H4 (cell line): ENCODE results near the gene GFRA1. TPM values are rescaled to one million over a fixed set of nuclear protein-coding genes. Genes with fewer than 3 reads are reported as not detected.

ENCODE experiments used
- DNase-seq: peaks from one replicate; pipeline ENCODE4 v3.0.0-alpha.2; 2015; ENCODE audit warnings: low spot score
- total RNA-seq: library from RNA; depleted of rRNA; stranded (reverse); fragments of >200 nt; shearing (Covaris generic); gene quantifications from 2 replicates; pipeline ENCODE4 v1.2.3, GENCODE V29; 2014

Gene GFRA1
- total RNA-seq, 1 experiment from 2014 or later, result 2.6 TPM

DNA sequence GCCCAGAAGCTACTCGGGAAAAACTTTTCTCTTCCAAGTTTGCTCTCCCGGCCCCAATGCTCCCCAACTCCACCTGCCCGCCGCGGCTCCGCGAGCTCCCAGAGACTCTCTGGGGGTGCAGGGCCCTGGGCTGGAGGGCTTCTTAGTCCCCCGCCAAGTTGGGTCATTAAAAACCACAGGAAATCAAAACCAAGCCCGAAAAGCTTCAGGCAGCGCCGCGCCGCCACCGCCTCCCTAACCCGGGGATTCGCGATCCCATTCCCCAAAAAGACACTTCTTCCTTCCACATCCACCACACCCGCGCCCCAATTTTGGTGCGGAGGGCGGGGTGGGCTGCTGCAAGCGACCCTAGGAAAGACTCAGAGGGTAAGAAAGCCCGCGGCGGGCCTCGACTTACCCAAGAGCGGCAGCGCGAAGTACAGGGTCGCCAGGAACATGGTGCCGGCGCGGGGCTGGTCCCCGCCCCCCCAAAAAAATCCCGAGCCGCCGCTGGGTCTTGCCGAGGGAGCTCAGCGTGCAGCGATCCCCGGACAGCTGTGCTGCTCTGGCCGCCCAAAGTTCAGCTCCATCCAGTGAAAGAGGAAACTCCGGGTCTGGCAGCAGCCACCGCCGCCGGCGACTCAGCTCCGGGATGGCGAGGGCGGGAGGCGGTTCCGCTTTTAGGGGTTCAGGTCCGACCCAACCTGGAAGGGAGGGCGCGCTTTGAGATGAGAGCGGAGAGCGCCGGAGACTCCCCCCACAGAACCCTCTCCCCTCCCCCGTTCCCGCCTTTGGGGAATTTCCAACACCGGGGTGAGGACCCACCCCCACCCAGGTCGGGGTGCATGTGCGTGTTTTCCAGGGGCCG is 1.2 kb downstream of the GFRA1 start:
- no peak for DNase-seq

DNA sequence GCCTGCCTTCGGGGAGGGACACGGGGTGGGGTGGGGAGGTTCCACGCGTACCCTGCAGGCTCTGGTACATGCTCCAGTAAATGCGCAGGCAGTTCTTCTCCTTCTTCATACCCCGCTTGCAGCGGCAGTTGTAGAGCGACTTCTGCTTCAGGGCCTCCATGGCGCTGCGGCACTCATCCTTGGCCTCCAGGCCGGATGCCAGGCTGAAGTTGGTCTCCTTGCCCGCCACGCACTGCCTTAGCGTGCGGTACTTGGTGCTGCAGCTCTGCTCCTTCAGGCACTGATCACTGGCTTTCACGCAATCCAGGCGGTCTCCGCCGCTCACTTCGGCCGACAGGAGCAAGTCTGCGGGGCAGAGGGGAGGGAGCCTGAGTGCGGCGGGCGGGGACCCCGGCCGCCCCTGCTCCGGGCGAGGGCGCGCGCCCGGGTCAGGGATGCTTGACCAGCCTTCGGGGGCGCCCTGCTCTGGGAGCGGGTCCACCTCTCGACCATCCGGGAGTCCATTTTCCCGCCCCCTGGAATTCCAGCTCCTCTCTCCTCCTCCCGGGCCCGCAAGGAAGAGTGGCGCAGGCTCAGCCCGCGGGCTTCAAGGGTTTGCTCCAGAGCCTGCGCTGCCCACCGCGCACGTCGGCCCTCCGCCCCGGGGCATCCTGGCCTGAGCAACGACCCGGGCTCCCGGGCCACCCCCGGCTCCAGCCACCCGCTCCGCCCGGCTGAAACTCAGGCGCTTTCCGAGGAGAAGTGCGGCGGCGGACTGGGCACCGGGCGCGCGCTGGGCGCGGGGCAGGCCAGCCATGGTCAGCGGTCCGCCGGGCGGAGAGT is 2.0 kb downstream of the GFRA1 start:
- DNase-seq, result no peak

DNA sequence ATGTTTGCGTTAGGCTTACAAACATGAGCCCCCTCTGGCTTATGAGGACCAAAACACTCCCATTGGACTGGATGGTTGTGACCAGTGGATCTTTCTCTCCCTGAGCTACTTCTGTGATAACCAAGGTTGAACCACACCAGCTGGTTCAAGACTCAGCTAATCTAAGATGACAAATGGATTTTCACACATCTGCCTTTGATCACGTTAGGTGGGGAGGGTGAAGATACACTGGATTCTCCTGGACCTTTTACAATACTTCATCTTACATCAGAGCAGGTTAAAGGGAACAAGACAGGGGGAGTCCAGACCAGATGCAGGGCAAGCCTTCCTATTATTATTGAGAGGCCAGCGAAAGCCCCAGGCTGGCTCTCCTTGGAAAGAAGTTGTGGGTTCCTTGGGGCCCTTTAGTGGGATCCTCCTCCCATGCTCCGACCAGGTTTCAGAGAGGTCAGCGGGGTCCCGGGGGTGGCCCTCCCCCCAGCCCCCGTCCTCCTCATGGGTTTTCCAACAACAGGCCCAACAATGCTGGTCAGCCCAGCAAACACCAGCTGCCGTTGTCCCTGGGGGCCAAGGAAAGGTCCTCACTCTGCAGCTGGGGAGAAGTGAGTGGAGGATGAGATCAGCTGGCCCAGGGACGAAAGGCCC is 2.8 kb downstream of the GFRA1 start:
- DNase-seq, result no peak

DNA sequence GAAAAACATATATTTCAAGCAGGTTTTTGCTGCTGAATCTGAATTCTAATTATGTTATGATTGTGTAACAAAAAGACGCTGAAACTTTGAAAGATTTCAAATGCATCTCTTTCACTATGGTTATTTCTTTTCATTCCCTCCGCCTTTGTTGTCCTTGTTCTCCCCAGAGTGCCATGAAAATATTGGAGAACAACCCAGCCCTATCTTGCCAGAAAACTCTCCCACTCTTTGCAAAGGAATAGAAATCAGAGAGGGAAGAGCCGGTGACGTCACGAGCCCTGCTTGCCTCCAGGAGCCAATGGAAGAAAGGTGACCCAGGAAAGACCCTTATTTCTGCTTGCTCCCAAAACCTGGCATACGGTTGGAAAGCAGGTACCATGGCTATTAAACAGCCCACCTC is 3.4 kb downstream of the GFRA1 start:
- DNase-seq, result no peak

DNA sequence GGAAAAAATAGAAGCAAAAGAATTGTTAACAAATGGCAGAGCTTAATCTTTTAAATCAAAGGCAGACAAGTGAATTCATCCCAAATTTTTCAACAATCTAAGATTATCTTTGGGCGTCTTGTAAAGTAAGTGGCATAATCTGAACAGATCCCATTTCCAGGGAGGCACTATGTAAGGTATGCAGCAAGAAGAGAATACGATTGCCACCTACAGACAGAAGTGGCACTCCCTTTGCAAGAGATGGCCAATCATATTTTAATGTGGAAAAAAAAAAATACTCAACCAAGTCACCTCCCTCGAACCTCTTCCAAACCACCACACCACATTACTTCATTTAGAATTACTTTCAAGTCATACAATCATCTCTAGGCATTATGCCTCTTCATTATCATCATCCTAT is 4.0 kb downstream of the GFRA1 start:
- DNase-seq, result peak; percentile 36

DNA sequence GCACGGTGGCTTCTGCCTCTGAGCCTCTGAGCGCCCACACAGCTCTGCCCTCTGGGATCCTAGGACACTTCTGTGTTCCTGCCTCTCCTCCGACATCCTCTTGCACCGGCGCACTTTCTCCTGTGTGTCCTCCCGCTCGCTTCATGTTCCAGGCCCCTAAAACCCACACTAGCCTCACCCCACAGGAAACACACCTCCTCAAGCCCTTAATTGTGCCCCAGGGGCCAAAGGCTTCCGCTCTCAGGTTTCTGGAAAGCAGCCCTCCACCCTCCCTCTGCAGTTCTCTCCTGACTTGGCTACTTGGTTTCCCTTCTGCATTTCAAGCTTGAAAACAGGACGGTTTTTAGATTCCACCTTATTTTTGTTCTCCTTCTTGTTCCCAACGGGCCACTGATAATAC is 7.3 kb downstream of the GFRA1 start:
- DNase-seq, result no peak

DNA sequence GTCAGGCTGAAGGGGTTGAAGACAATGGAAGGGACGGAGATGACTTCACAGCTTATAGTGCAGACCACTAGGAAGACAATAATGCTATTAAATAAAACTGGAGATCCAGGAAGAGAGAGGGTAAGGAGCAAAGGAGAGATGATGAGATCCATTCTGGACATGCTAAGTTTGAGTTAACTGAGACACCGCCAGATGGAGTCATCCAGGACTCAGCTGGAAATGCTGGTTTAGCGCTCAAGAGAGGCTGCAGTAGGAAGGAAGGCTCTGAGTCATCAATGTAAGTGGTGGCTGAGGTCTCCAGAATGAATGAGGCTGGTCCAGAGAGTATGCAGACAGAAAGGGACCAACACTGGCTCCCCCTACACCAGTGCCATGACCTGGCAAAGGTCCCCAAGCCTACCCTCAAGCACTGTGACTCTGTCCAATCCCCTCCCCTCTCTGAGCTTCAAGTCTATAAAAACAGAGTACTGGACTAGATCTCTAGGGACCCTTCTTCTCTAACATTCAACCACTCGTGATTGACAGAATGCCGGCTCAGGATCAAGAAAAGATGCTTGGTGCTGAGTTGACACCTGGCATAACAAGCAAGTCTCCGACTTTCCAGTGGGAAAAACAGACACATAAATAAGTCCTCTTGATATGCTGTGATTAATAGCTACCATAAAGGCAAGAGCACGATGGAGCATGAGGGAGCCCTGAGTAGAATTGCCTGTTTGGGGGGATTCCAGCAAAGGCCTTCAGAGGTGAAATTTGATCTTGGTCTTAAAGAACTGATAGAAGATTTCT is 8.9 kb downstream of the GFRA1 start:
- no peak for DNase-seq

DNA sequence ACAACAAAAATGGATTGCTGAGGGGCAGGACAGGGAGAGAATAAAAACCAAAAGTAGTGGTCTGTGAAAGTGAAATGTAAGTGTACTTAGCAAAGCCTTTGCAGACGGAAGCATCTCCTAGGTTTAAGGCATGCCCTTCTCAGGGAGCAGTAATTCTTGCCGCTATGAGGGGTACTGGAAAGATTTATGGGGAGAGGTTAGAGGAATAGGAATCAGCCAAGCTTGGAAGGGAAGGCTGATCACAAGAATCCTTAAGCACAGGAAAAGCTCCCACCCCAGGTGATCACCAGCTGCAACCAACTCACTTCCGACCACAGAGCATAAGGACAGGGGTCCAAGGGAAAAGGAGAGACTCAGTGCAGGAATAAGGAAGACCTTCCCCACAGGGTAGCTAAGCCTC is 10.3 kb downstream of the GFRA1 start:
- no peak for DNase-seq

DNA sequence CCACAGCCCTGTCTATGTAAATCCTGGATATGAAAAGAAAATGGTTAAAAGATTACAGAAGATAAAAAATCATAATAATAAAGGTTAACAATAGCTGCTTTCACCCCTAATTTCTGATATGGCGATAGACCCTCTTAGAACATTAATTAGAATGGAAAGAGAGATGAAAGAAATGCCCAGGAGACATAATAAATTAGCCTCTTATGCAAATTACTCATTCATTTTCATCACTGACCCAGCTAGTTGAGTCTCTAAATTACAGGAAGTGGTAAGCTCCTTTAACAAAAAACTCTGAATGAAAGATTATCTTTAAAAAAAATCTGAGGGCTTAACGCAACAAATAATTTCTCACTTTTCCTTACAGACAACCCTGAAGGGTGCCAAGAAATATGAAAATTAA is 12.4 kb downstream of the GFRA1 start:
- DNase-seq, result no peak

DNA sequence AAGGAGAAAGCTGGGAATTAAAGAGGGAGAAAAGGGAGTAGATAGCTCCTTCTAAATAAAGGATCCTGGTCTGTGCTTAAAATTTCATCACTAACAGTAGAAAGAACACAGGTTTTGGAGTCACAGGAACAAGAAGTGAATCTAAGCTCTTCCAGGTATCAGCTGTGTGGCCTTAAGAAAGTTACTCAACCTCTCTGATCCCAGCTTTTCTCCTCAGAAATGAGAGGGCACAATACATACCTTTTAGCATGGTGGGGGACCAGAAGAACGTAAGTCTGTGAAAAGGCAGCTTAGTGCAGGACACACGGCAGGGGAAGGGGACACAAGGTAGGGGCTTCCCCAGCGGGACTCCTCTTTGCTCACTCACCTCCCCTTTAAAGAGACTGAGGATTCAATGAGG is 13.4 kb downstream of the GFRA1 start:
- no peak for DNase-seq

DNA sequence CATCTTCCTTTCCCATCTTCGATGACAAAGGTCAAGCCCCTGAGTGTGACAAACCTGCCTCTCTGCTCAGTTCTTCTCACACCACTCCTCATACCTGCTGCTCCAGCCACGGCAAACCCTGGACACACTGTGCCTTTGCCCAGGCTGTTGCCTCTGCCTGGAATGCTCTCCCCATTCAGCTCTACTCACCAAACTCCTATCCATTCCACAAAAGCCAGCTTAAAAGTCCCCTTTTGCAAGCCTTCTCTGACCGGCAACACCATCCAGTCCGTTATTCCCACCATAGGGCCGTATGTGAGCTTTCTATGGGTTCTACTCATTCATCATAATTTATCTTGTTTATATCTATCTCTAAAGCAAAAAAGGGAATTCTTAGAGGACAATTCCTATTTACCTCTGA is 15.2 kb downstream of the GFRA1 start:
- no peak for DNase-seq

DNA sequence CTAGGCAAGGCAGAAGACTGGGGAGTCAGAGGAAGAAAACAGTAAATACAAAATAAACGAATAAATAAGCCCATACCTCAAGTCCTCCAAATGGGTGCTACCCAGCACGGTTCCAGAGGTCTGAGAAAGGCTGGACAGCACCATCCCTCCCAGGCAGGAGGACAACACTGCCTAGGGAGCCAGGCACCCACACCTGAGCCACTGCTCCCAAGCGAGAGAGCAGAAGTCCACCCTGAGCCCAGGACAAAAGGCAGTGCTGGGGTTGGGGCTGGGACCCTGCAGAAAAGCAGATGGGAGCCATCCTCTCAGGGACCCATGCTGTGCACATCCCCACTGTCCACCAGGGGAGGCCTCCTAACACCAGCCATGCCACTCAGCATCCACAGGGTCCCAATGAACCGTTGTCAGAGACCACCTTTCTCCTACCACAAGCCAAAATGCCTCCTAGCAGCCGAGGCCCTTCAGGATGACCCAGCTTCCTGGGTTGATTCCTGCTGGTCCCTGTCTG is 16.2 kb downstream of the GFRA1 start:
- no peak for DNase-seq

DNA sequence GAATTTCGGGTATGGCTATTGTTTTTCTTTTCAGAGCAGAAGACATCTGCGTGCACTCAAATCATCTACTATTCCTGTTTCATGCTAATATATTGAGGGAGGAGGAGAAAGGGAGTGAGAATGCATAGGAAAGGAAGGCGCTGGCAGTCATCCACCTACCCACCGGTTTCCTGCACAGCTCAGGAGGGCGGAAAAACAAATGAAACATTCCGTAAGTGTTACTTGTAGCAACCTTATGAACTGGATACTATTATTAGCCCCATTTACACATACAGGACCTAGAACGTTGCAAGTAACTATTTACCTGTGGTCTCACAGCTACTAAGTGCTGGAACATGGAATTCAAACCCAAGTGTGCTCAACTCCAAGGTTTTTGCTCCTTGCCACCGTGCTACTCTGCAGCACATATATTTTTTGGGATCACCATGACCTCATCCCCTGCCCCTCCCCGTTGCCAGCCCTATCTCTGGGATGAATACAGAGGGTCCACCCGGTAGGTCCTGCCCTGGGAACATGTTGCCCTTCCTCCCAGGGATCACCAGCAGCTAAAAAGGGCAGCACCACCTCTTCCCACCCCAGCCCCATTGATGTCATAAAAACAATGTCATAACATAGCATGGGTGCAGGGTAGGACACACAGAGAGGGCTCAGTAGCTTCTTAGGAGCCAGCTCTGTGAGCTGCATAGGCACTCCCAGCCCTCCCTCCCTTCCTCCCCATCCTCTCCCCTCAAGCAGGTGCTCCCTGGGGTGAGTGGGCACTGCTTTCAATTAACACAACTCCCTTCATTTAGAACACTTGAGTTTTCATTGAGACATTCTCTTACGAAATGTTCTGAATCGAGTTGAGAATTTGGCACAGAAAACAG is 16.9 kb downstream of the GFRA1 start:
- no peak for DNase-seq

DNA sequence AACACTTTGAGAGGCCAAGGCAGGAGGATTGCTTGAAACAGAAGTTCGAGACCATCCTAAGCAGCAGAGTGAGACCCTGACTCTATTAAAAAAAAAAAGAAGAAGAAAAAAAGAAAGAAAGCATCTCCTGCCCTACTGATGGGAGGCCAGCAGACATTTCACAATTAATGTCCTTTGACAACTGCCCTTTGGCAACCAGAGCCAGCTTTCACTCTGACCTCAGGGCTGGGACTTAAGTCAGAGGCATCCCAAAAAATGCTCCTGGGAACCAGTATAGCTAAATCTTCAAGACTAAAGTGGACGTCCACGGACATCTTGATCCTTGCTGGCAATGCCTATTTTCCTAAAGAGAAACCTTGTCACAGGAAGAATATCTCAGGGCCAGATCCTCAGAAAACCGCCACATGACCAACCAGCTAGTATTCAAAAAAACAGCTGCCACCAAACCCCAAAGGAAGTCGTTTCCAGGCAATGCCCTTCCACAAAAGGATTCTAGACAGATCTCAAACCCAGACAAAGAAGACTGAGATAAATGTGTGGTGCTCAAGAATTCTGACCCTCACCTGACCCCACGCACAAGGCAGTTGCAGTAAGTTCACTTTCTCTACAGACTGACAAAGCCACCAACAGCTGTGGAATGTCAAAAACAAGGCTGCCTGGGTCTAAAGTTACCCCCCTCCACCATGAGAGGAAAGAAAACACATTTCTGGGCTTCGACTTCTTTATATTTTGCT is 18.4 kb downstream of the GFRA1 start:
- peak; percentile 42 for DNase-seq

DNA sequence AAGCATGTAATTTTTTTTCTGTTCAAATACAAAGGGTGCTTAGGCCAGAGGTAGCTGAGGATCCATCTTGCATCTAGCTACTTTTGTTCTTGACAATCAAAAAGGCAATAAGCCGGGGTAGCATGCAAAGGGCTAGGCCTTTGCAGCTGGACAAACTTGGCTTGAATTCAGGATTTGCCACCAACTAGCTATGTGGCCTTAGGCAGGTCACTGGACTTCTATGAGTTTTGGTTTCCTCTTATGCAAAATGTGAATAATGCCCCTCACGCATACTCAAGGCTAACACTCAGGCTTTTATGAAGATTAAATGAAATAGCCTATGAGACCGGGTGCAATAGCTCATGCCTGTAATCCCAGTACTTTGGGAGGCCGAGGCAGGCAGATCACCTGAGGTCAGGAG is 19.3 kb downstream of the GFRA1 start:
- no peak for DNase-seq

DNA sequence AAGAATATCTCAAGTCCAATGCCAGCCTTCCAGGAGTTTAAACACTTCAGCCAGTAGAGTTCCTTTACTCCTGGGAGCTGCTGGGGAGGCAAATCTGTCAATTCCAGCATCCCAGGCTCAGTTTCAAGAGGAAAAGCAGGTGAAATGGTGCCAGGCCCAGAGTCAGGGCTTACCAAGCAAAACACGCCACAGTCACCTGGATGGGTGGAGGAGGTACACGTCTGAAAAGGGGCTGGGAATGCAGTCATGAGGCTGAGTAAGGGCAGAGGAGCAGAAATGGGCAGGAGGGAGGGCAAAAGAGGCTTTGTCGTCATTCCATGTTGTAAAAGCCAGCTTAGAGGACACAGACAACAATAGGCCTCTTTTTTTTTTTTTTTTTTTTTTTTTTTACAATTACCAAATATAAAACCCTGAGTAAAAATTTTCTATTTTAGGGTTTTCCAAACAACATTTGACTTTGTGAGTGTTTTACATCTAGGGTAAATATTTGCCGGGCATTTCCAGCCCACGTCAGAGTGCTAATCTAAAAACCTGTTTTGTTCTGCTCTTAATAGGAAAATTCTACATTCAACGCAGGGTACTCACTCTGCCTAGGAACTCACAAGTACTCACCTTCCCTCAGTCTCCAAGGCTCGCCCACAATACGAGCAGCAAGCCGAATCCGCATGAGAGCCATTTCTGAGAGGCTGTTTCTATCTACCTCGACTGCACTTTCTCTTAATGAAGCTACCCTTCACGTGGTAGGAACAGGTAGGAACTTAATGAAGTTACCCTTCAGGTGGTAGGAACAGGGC is 21.2 kb downstream of the GFRA1 start:
- DNase-seq, result no peak

DNA sequence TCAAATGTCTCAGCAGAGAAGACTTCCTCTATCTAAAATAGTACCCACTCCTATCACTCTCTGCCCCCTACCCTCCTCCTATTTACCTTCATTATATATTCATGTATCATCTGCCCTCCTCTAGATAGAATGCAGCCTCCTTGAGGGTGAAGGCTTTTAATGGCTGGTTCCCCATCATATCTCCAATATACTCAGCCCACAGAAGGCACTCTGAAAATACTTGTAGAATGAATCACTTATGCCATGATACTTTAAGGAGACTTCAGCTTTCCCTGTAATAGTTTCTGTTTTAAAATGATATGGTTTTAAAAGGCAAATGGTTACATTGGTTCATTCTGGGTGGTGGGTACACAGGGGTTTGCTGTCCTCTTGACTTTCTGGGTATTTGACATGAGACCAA is 25.3 kb downstream of the GFRA1 start:
- DNase-seq, result no peak

DNA sequence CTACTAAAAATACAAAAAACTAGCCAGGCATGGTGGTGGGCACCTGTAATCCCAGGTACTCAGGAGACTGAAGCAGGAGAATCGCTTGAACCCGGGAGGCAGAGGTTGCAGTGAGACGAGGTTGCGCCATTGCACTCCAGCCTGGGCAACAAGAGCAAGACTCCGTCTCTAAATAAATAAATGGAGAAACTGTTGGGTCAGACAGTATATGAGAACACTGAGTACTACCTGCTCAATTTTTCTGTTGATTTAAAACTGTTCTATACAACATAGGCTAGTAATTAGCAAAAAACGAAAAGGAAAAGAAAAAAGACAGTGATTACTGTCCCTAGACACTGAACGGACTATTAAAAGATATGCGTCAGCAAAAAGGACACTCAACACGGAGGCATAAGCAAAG is 26.7 kb downstream of the GFRA1 start:
- DNase-seq, result no peak

DNA sequence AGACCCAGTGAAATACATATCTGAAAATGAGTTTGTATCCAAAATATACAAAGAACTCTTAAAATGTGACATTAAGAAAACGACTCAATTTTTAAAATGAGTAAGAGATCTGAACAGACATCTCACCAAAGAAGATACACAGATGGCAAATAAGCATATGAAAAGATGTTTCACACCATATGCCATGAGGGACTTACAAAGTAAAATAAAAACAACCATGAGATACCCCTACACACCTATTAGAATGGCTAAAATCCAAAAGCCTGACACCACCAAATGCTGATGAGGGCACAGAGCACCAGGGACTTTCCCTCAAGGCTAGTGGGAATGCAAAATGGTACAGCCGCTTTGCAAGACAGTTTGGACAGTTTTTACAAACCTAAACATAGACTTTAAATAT is 27.9 kb downstream of the GFRA1 start:
- no peak for DNase-seq
